IPS-18a (cell line): Measurements from ENCODE around the gene PRRT1.
"Not testable (repeated sequence)": the region's sequence is repeated elsewhere in the genome, so short reads cannot be mapped to it uniquely, and the experiment has no call there.

ENCODE experiments used
- H3K27ac ChIP-seq: one replicate; pipeline ENCODE4 v1.5.1; 2013; ENCODE audit warnings: low read length
- H3K27me3 ChIP-seq: one replicate; pipeline ENCODE4 v1.6.1; 2013; ENCODE audit warnings: mild to moderate bottlenecking, low read length; ENCODE audit not compliant: control insufficient read depth, insufficient read depth
- H3K36me3 ChIP-seq: one replicate; pipeline ENCODE4 v1.6.1; 2013; ENCODE audit warnings: low read depth, low read length; ENCODE audit not compliant: control insufficient read depth
- H3K4me1 ChIP-seq: one replicate; pipeline ENCODE4 v1.6.1; 2013; ENCODE audit warnings: low read depth, low read length; ENCODE audit not compliant: control insufficient read depth
- H3K4me3 ChIP-seq: one replicate; pipeline ENCODE4 v1.5.1; 2013; ENCODE audit warnings: low read length
- H3K9ac ChIP-seq: one replicate; pipeline ENCODE4 v1.6.1; 2013; ENCODE audit warnings: mild to moderate bottlenecking, low read length, moderate library complexity
- H3K9me3 ChIP-seq: one replicate; pipeline ENCODE4 v1.6.1; 2013; ENCODE audit warnings: low read depth, low read length; ENCODE audit not compliant: control insufficient read depth

PRRT1 gene

GRCh38 chr6:32192608-32193039 lies 40.9 kb upstream of the PRRT1 start, which contains the start of gene GPSM3:
TSS of gene GPSM3 (minus strand) at chr6:32192643. CDS start at chr6:32192513, 130 bp downstream.
- Histone ChIP-seq H3K4me1 (peaks cover 38% of the 10 kb centered on the region), H3K9me3 (no peaks in the 10 kb centered on the region), H3K9ac (no peak within 1 kb of the TSS), H3K4me3 (no peak within 1 kb of the TSS), H3K36me3 (peaks cover 4% of the 10 kb centered on the region), H3K27me3 (no peaks in the 10 kb centered on the region), H3K27ac (no peak within 1 kb of the TSS)

- Histone ChIP-seq H3K4me3 (no peak overlapping the region), H3K27ac (no peak overlapping the region), H3K27me3 (no peaks in the 10 kb centered on the region), H3K9ac (no peak overlapping the region), H3K9me3 (no peaks in the 10 kb centered on the region), H3K36me3 (peaks cover 10% of the 10 kb centered on the region), H3K4me1 (peaks cover 36% of the 10 kb centered on the region)
Observed at GRCh38 chr6:32191696-32192607, 40.2 kb upstream of the PRRT1 start.

- H3K4me3 ChIP-seq, result no peak overlapping the region
- H3K9ac ChIP-seq, result no peak overlapping the region
- no peaks in the 10 kb centered on the region for H3K9me3 ChIP-seq
- no peak overlapping the region for H3K27ac ChIP-seq
- peaks cover 19% of the 10 kb centered on the region for H3K36me3 ChIP-seq
- no peaks in the 10 kb centered on the region for H3K27me3 ChIP-seq
- H3K4me1 ChIP-seq, result peaks cover 34% of the 10 kb centered on the region
Observed at GRCh38 chr6:32190911-32191677, 39.4 kb upstream of the PRRT1 start.

GRCh38 chr6:32190054-32190851 lies 38.5 kb upstream of the PRRT1 start, which contains the start of gene PBX2:
TSS of gene PBX2 (minus strand) at chr6:32190202. CDS start at chr6:32189915, 287 bp downstream.
- Histone ChIP-seq H3K4me3 (peak within 1 kb of the TSS; percentile 77), H3K36me3 (peaks cover 19% of the 10 kb centered on the region), H3K27me3 (no peaks in the 10 kb centered on the region), H3K9ac (peak within 1 kb of the TSS; percentile 78), H3K4me1 (peaks cover 34% of the 10 kb centered on the region), H3K9me3 (no peaks in the 10 kb centered on the region), H3K27ac (peak within 1 kb of the TSS; percentile 39)

GRCh38 chr6:32189742-32190053 lies 38.0 kb upstream of the PRRT1 start:
- Histone ChIP-seq H3K9ac (peak overlapping the region; percentile 78), H3K36me3 (peaks cover 19% of the 10 kb centered on the region), H3K4me3 (peak overlapping the region; percentile 77), H3K27ac (peak overlapping the region; percentile 39), H3K4me1 (peaks cover 31% of the 10 kb centered on the region), H3K9me3 (no peaks in the 10 kb centered on the region), H3K27me3 (no peaks in the 10 kb centered on the region)

GRCh38 chr6:32189069-32189741 lies 37.5 kb upstream of the PRRT1 start:
- H3K36me3 ChIP-seq, result peaks cover 19% of the 10 kb centered on the region
- no peaks in the 10 kb centered on the region for H3K27me3 ChIP-seq
- H3K4me1 ChIP-seq, result peaks cover 26% of the 10 kb centered on the region
- H3K4me3 ChIP-seq, result peak overlapping the region; percentile 77
- H3K9ac ChIP-seq, result peak overlapping the region; percentile 78
- no peaks in the 10 kb centered on the region for H3K9me3 ChIP-seq
- peak overlapping the region; percentile 39 for H3K27ac ChIP-seq

- peaks cover 22% of the 10 kb centered on the region for H3K4me1 ChIP-seq
- H3K4me3 ChIP-seq, result peak overlapping the region; percentile 77
- H3K9me3 ChIP-seq, result no peaks in the 10 kb centered on the region
- peak overlapping the region; percentile 78 for H3K9ac ChIP-seq
- H3K27me3 ChIP-seq, result no peaks in the 10 kb centered on the region
- H3K36me3 ChIP-seq, result peaks cover 19% of the 10 kb centered on the region
- H3K27ac ChIP-seq, result no peak overlapping the region
Observed at GRCh38 chr6:32188381-32189068, 36.8 kb upstream of the PRRT1 start.

- not testable (repeated sequence) for H3K27ac ChIP-seq, H3K9ac ChIP-seq, H3K27me3 ChIP-seq, H3K9me3 ChIP-seq
- Histone ChIP-seq H3K36me3 (peaks cover 19% of the 10 kb centered on the region), H3K4me1 (peaks cover 20% of the 10 kb centered on the region), H3K4me3 (peak overlapping the region; percentile 77)
Observed at GRCh38 chr6:32187725-32188380, 36.1 kb upstream of the PRRT1 start.

GRCh38 chr6:32187009-32187709 lies 35.4 kb upstream of the PRRT1 start:
- Histone ChIP-seq H3K4me1 (peaks cover 14% of the 10 kb centered on the region), H3K9ac (no peak overlapping the region), H3K36me3 (peaks cover 19% of the 10 kb centered on the region), H3K27ac (no peak overlapping the region), H3K9me3 (no peaks in the 10 kb centered on the region), H3K27me3 (no peaks in the 10 kb centered on the region), H3K4me3 (no peak overlapping the region)
